ENCODE measurements around the gene ZBED1. TPM values are rescaled to one million over a fixed set of nuclear protein-coding genes. Genes with fewer than 3 reads are reported as not detected.

The ZBED1 gene
- total RNA-seq, 4 donors from 2014 or later = 42.4 to 76.4 (median 56.5) TPM

GRCh38 chrX:2441466-2441865, 59.3 kb downstream of the ZBED1 start:
- 95 to 98% methylated on average over 5 of the region's 5 CpGs for WGBS, 2 donors
- no peak overlapping the region for H3K4me3 ChIP-seq (ENCODE audit: low read depth, poor library complexity, severe bottlenecking)
- peak in 1 of 2 donors; percentile 20 for DNase-seq (ENCODE audit: low spot score in 2 of 2)
- TF ChIP-seq POLR2A (IDR thresholded peaks at IDR 0.05) (no peak), CTCF (IDR thresholded peaks at IDR 0.05) (no peak)
- intact Hi-C loops (cut with DNase I; ENCODE audit: low total_unique reads) = no loop called here

GRCh38 chrX:2439613-2440012, 61.2 kb downstream of the ZBED1 start:
- intact Hi-C loops (cut with DNase I; ENCODE audit: low total_unique reads) = no loop called here
- 85 to 98% methylated on average over 8 of the region's 8 CpGs for WGBS, 2 donors
- DNase-seq (ENCODE audit: low spot score in 2 of 2) = no peak
- no peak for TF ChIP-seq POLR2A (IDR thresholded peaks at IDR 0.05)
- no peak for TF ChIP-seq CTCF (IDR thresholded peaks at IDR 0.05)
- H3K4me3 ChIP-seq (ENCODE audit: low read depth, poor library complexity, severe bottlenecking) = no peak overlapping the region

Other genes with a start within 250 kb of the ZBED1 start
- 10 to 100 TPM; 10.9 to 21.7 (median 16.2) TPM for gene DHRSX, start within 50 bp of the ZBED1 start, total RNA-seq
- gene CD99, start 190.3 kb upstream of the ZBED1 start, total RNA-seq = 100 to 1,000 TPM; 168 to 384 (median 194) TPM

All from lower leg skin (tissue), 4 donors.